Esophagus squamous epithelium (tissue), 4 donors: ENCODE measurements around the gene LRRC8C.

Experiments
- CTCF ChIP-seq, 6 experiments: fragments of 450-650 bp in 4 of 6; fragments of 200-600 bp in 2 of 6; sonication (generic) in 2 of 6; IDR thresholded peaks; one replicate each; pipeline ENCODE4 v1.5.1; 2016 to 2019; ENCODE audit warnings: antibody characterized with exemption in 6 of 6, mild to moderate bottlenecking in 4 of 6, moderate library complexity in 4 of 6
- POLR2A ChIP-seq, 4 donors: fragments of 450-650 bp; IDR thresholded peaks; one replicate each; pipeline ENCODE4 v1.6.1; 2017; ENCODE audit warnings: antibody characterized with exemption in 4 of 4, mild to moderate bottlenecking in 4 of 4, moderate library complexity in 3 of 4

DNA sequence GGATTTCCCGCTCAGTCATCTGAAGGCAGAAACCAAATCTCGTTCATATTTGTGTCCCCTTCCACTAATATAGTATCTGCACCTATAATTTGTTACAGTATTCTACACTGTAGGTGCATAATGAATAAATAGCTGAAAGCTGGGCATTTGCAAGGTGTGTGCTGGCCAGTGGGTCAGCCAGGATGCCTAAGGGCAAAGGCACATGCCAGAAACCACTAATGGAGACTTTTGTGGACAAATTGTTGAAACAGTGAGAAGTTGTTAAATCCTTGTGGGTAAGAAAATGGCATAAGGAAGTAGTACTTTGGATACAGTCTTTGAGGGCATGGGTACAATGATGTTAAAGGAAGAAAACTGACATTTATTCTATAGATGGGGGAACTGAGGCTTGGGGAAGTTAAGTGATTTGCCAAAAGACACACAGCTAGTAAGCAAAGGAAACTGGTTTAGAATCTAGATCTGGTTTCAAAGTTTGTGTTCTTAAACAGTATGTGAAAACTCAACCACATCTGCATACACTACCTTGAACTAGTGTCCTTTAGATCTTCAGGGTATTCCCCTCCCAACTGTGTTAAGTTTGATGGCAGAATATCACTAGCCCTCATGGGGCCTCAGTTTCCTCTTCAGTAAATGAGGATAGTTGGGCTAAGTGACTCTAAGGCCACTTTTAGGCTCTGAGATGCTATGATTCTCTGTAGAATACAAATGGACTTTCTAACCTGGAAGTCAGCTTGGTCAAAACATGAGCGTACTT is 26.5 kb upstream of the LRRC8C start:
- no peak for TF ChIP-seq CTCF (IDR thresholded peaks at IDR 0.05)
- TF ChIP-seq POLR2A (IDR thresholded peaks at IDR 0.05): no peak
